Activated CD4-positive, alpha-beta memory T cell treated with anti-CD3 and anti-CD28 coated beads for 36 hours (primary cell): ENCODE results near the gene EDIL3. TPM values are rescaled to one million over a fixed set of nuclear protein-coding genes. Genes with fewer than 3 reads are reported as not detected.

Experiments used
- CTCF ChIA-PET: fragments of 350-600 bp; sonication (Branson Sonifier 250); formaldehyde crosslinking; loops from one replicate; lab custom pipeline; 2021; ENCODE audit warnings: antibody characterized with exemption, inconsistent platforms; lab: Charles Lee
- POLR2A ChIA-PET: fragments of 350-600 bp; sonication (Branson Sonifier 250); formaldehyde crosslinking; loops from one replicate; lab custom pipeline; 2021; ENCODE audit warnings: antibody characterized with exemption; lab: Charles Lee
- DNase-seq: peaks from one replicate; pipeline ENCODE4 v3.0.0-alpha.2; 2020
- H3K27ac Mint-ChIP-seq: one replicate; pipeline ENCODE4 v1.8.0; 2021; ENCODE audit warnings: mixed read lengths
- H3K27me3 Mint-ChIP-seq: one replicate; pipeline ENCODE4 v1.8.0; 2021; ENCODE audit warnings: mixed read lengths
- H3K36me3 Mint-ChIP-seq: one replicate; pipeline ENCODE4 v1.8.0; 2021; ENCODE audit warnings: mixed read lengths
- H3K4me1 Mint-ChIP-seq: one replicate; pipeline ENCODE4 v1.8.0; 2021; ENCODE audit warnings: low read depth, mixed read lengths
- H3K4me3 Mint-ChIP-seq: one replicate; pipeline ENCODE4 v1.8.0; 2021; ENCODE audit warnings: mild to moderate bottlenecking, mixed read lengths
- H3K9me3 Mint-ChIP-seq: one replicate; pipeline ENCODE4 v1.8.0; 2021; ENCODE audit warnings: mixed read lengths
- intact Hi-C: fragments of 100-400 bp; cut with micrococcal nuclease; formaldehyde crosslinking; loops from one replicate; pipeline ENCODE4 v1.15.1; 2023
- total RNA-seq, 2 experiments: library from RNA; stranded (reverse); gene quantifications; one replicate each; pipeline ENCODE4 v1.2.3, GENCODE V29; 2021

The EDIL3 gene
- total RNA-seq, 2 experiments from 2014 or later: not detected

DNA sequence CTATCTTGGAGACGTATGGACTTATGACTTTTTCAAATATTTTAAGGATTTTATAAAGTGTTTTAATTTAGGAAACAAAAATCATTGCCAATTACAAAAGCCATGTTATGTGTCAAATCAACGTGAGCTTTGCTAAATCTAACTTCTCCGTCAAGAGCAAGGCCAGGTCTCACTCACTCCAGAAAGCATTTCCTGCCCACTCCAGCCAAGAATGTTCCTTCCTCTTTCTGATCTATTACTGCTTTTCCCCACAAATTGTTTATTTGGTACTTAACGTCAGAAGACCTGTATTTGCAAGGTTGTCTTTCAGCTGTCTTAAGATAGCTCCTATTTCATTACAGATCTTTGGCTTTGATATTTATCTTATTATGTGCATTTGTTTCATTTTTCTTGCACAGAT, 470.5 kb downstream of the EDIL3 start:
- CTCF ChIA-PET: no interaction called here

GRCh38 chr5:83913593-83913992, 471.1 kb downstream of the EDIL3 start:
- Mint-ChIP-seq H3K4me1 (no peaks in the 10 kb centered on the region), H3K4me3 (no peak overlapping the region), H3K27ac (no peak overlapping the region), H3K36me3 (no peaks in the 10 kb centered on the region), H3K9me3 (no peaks in the 10 kb centered on the region), H3K27me3 (peaks cover 4% of the 10 kb centered on the region)
- no peak for DNase-seq
- intact Hi-C loops: no loop called here
- ChIA-PET POLR2A (no interaction called here), CTCF (no interaction called here)

More for the DNA sequence above, 470.5 kb downstream of the EDIL3 start:
- H3K9me3 Mint-ChIP-seq: no peaks in the 10 kb centered on the region
- H3K4me1 Mint-ChIP-seq: no peaks in the 10 kb centered on the region
- peaks cover 4% of the 10 kb centered on the region for H3K27me3 Mint-ChIP-seq
- intact Hi-C loops: no loop called here
- no peak overlapping the region for H3K4me3 Mint-ChIP-seq
- H3K27ac Mint-ChIP-seq: no peak overlapping the region
- H3K36me3 Mint-ChIP-seq: no peaks in the 10 kb centered on the region
- POLR2A ChIA-PET: no interaction called here
- DNase-seq: no peak

- H3K36me3 Mint-ChIP-seq: no peaks in the 10 kb centered on the region
- ChIA-PET POLR2A (no interaction called here), CTCF (interaction anchor here (1.1 kb wide), 1 partner anchor 16 kb away, joined by 4 read pairs; no protein-coding TSS in a partner anchor)
- no peak for DNase-seq
- no peaks in the 10 kb centered on the region for H3K9me3 Mint-ChIP-seq
- no peaks in the 10 kb centered on the region for H3K4me1 Mint-ChIP-seq
- no peaks in the 10 kb centered on the region for H3K27me3 Mint-ChIP-seq
- intact Hi-C loops: no loop called here
- H3K4me3 Mint-ChIP-seq: no peak overlapping the region
- no peak overlapping the region for H3K27ac Mint-ChIP-seq
Measured at GRCh38 chr5:83911367-83911919, 473.2 kb downstream of the EDIL3 start.

DNA sequence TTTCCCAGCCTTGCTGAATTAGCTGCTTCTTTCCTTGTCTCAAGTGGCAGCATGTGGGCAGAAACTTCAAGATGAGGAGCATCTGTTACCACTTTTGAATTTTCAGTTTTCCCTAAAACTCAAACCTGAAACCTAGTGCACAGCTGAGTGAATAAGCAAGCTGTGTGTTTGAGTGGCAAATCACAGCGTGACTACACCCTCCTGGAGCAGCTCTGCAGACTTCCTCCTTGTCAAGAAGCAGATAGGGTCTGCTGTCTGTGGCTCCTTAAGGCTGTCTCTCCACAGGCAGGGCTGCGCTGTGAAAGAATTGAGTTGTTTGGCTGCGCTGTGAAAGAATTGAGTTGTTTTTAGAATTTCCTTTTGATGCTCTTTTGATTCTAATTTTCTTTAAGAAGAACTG, 484.4 kb downstream of the EDIL3 start:
- H3K4me3 Mint-ChIP-seq: no peak overlapping the region
- no peaks in the 10 kb centered on the region for H3K4me1 Mint-ChIP-seq
- no peak overlapping the region for H3K27ac Mint-ChIP-seq
- DNase-seq: no peak
- CTCF ChIA-PET: no interaction called here
- no peaks in the 10 kb centered on the region for H3K27me3 Mint-ChIP-seq
- POLR2A ChIA-PET: no interaction called here
- H3K9me3 Mint-ChIP-seq: peaks cover 2% of the 10 kb centered on the region
- no peaks in the 10 kb centered on the region for H3K36me3 Mint-ChIP-seq
- intact Hi-C loops: no loop called here

- Mint-ChIP-seq H3K27me3 (no peaks in the 10 kb centered on the region), H3K4me3 (no peak overlapping the region), H3K4me1 (no peaks in the 10 kb centered on the region), H3K36me3 (no peaks in the 10 kb centered on the region), H3K9me3 (peaks cover 2% of the 10 kb centered on the region), H3K27ac (no peak overlapping the region)
- no peak for DNase-seq
- intact Hi-C loops: no loop called here
- CTCF ChIA-PET: no interaction called here
- POLR2A ChIA-PET: no interaction called here
Measured at GRCh38 chr5:83899326-83899970, 485.2 kb downstream of the EDIL3 start.

- no peak overlapping the region for H3K4me3 Mint-ChIP-seq
Measured at GRCh38 chr5:83895860-83896259, 488.8 kb downstream of the EDIL3 start.

GRCh38 chr5:83891261-83891660, 493.4 kb downstream of the EDIL3 start:
- Mint-ChIP-seq H3K9me3 (no peaks in the 10 kb centered on the region), H3K27ac (no peak overlapping the region), H3K4me1 (no peaks in the 10 kb centered on the region), H3K27me3 (no peaks in the 10 kb centered on the region), H3K4me3 (no peak overlapping the region), H3K36me3 (no peaks in the 10 kb centered on the region)
- POLR2A ChIA-PET: no interaction called here
- intact Hi-C loops: no loop called here
- CTCF ChIA-PET: no interaction called here
- DNase-seq: no peak

More at GRCh38 chr5:83895860-83896259, 488.8 kb downstream of the EDIL3 start:
- Mint-ChIP-seq H3K9me3 (no peaks in the 10 kb centered on the region), H3K27me3 (no peaks in the 10 kb centered on the region), H3K27ac (no peak overlapping the region), H3K36me3 (no peaks in the 10 kb centered on the region), H3K4me1 (no peaks in the 10 kb centered on the region)
- intact Hi-C loops: no loop called here
- no peak for DNase-seq
- ChIA-PET POLR2A (no interaction called here), CTCF (no interaction called here)
